Nephron (organoid): ENCODE results near the gene HOMEZ.
"Not testable (repeated sequence)": the region's sequence is repeated elsewhere in the genome, so short reads cannot be mapped to it uniquely, and the experiment has no call there.

Experiments used
- H3K27ac Mint-ChIP-seq, 3 experiments: 2 replicates each; pipeline ENCODE4 v1.8.0; 2020; ENCODE audit warnings: mixed read lengths in 3 of 3, mild to moderate bottlenecking in 2 of 3, moderate library complexity in 1 of 3
- H3K27me3 Mint-ChIP-seq: 2 replicates; pipeline ENCODE4 v1.8.0; 2021; ENCODE audit warnings: low read depth, mild to moderate bottlenecking, moderate library complexity, mixed read lengths
- H3K36me3 Mint-ChIP-seq: 2 replicates; pipeline ENCODE4 v1.8.0; 2020; ENCODE audit warnings: low read depth, mixed read lengths
- H3K4me1 Mint-ChIP-seq: 2 replicates; pipeline ENCODE4 v1.8.0; 2020; ENCODE audit warnings: mixed read lengths
- H3K4me3 Mint-ChIP-seq, 3 experiments: 2 replicates each; pipeline ENCODE4 v1.8.0; 2020; ENCODE audit warnings: mild to moderate bottlenecking in 3 of 3, mixed read lengths in 3 of 3, moderate library complexity in 2 of 3
- H3K9me3 Mint-ChIP-seq: 2 replicates; pipeline ENCODE4 v1.8.0; 2020; ENCODE audit warnings: mixed read lengths
- CTCF ChIP-seq, 3 experiments: fragments of 200-600 bp; sonication (generic); IDR thresholded peaks; one replicate each; pipeline ENCODE4 v1.5.0; 2021; ENCODE audit warnings: antibody characterized with exemption in 3 of 3; ENCODE audit not compliant: unreplicated experiment in 3 of 3

Gene HOMEZ

GRCh38 chr14:23286020-23286901 lies at the start of gene HOMEZ:
TSS of gene HOMEZ (minus strand) at chr14:23286132. CDS start at chr14:23285952, 180 bp downstream.
- peak within 1 kb of the TSS; percentile 91 to 99 (median 98) for H3K27ac Mint-ChIP-seq
- H3K4me3 Mint-ChIP-seq: peak within 1 kb of the TSS; percentile 92 to 93 (median 93)
- H3K27me3 Mint-ChIP-seq: peaks cover 14% of the 10 kb centered on the region
- H3K9me3 Mint-ChIP-seq: no peaks in the 10 kb centered on the region
- no peaks in the 10 kb centered on the region for H3K36me3 Mint-ChIP-seq
- peaks cover 25% of the 10 kb centered on the region for H3K4me1 Mint-ChIP-seq
- no peak for TF ChIP-seq CTCF (IDR thresholded peaks at IDR 0.05; ENCODE audit: unreplicated experiment in 3 of 3)

GRCh38 chr14:23335623-23336022 lies 49.7 kb upstream of the HOMEZ start:
- no peaks in the 10 kb centered on the region for H3K4me1 Mint-ChIP-seq
- no peak overlapping the region for H3K27ac Mint-ChIP-seq
- TF ChIP-seq CTCF (IDR thresholded peaks at IDR 0.05; ENCODE audit: unreplicated experiment in 3 of 3): no peak
- no peaks in the 10 kb centered on the region for H3K36me3 Mint-ChIP-seq
- H3K9me3 Mint-ChIP-seq: peaks cover 9% of the 10 kb centered on the region
- H3K4me3 Mint-ChIP-seq: no peak overlapping the region
- H3K27me3 Mint-ChIP-seq: peaks cover 11% of the 10 kb centered on the region

- H3K36me3 Mint-ChIP-seq: peaks cover 27% of the 10 kb centered on the region
- H3K27ac Mint-ChIP-seq: peak overlapping the region; percentile 21 to 73 (median 73)
- H3K4me3 Mint-ChIP-seq: peak overlapping the region in 1 of 3 experiments; percentile 53
- no peaks in the 10 kb centered on the region for H3K9me3 Mint-ChIP-seq
- no peaks in the 10 kb centered on the region for H3K27me3 Mint-ChIP-seq
- TF ChIP-seq CTCF (IDR thresholded peaks at IDR 0.05; ENCODE audit: unreplicated experiment in 3 of 3): peak; percentile 86 to 93 (median 89)
- peaks cover 12% of the 10 kb centered on the region for H3K4me1 Mint-ChIP-seq
These were observed 42.2 kb upstream of the HOMEZ start for GRCh38 chr14:23327947-23328744.

- no peaks in the 10 kb centered on the region for H3K27me3 Mint-ChIP-seq
- peaks cover 40% of the 10 kb centered on the region for H3K36me3 Mint-ChIP-seq
- peak overlapping the region in 1 of 3 experiments; percentile 61 for H3K4me3 Mint-ChIP-seq
- H3K4me1 Mint-ChIP-seq: peaks cover 22% of the 10 kb centered on the region
- H3K9me3 Mint-ChIP-seq: no peaks in the 10 kb centered on the region
- H3K27ac Mint-ChIP-seq: peak overlapping the region; percentile 20 to 68 (median 21)
- no peak for TF ChIP-seq CTCF (IDR thresholded peaks at IDR 0.05; ENCODE audit: unreplicated experiment in 3 of 3)
These were observed 40.8 kb upstream of the HOMEZ start for GRCh38 chr14:23326491-23327332.

GRCh38 chr14:23325746-23326145 lies 39.8 kb upstream of the HOMEZ start:
- Mint-ChIP-seq H3K27ac (peak overlapping the region; percentile 14 to 69 (median 24)), H3K4me1 (peaks cover 22% of the 10 kb centered on the region), H3K4me3 (peak overlapping the region; percentile 7 to 17 (median 15)), H3K36me3 (peaks cover 41% of the 10 kb centered on the region)
- not testable (repeated sequence) for H3K27me3 Mint-ChIP-seq, H3K9me3 Mint-ChIP-seq
